Hepatocyte (in vitro differentiated cells): ENCODE data around the gene OR4C5.
"Not testable (repeated sequence)": the region's sequence is repeated elsewhere in the genome, so short reads cannot be mapped to it uniquely, and the experiment has no call there.

Source experiments
- CTCF ChIP-seq: fragments of 200-600 bp; sonication (generic); IDR thresholded peaks from 2 replicates; pipeline ENCODE4 v1.5.1; 2016; ENCODE audit warnings: antibody characterized with exemption, mild to moderate bottlenecking; ENCODE audit not compliant: poor library complexity
- EZH2 ChIP-seq: fragments of 200-600 bp; sonication (generic); IDR thresholded peaks from 2 replicates; pipeline ENCODE4 v1.6.1; 2016; ENCODE audit warnings: antibody characterized with exemption, mild to moderate bottlenecking, borderline replicate concordance
- EZH2phosphoT487 ChIP-seq: fragments of 200-600 bp; sonication (generic); IDR thresholded peaks from one replicate; pipeline ENCODE4 v1.6.1; 2018; ENCODE audit warnings: antibody characterized with exemption, mild to moderate bottlenecking, low read depth, moderate library complexity; ENCODE audit not compliant: unreplicated experiment, severe bottlenecking

- TF ChIP-seq EZH2phosphoT487, CTCF, EZH2: not testable (repeated sequence)
Observed at GRCh38 chr11:48324620-48325019, 41.6 kb downstream of the OR4C5 start, which contains the start of gene OR4C3.
